NCI-H2196 (cell line): ENCODE data around the gene S100A8.
"Not testable (repeated sequence)": the region's sequence is repeated elsewhere in the genome, so short reads cannot be mapped to it uniquely, and the experiment has no call there.

ENCODE experiments used
- DNase-seq: peaks from one replicate; lab custom pipeline; 2025; ENCODE audit not compliant: unreplicated experiment; lab: John Stamatoyannopoulos, UW

The S100A8 gene

DNA sequence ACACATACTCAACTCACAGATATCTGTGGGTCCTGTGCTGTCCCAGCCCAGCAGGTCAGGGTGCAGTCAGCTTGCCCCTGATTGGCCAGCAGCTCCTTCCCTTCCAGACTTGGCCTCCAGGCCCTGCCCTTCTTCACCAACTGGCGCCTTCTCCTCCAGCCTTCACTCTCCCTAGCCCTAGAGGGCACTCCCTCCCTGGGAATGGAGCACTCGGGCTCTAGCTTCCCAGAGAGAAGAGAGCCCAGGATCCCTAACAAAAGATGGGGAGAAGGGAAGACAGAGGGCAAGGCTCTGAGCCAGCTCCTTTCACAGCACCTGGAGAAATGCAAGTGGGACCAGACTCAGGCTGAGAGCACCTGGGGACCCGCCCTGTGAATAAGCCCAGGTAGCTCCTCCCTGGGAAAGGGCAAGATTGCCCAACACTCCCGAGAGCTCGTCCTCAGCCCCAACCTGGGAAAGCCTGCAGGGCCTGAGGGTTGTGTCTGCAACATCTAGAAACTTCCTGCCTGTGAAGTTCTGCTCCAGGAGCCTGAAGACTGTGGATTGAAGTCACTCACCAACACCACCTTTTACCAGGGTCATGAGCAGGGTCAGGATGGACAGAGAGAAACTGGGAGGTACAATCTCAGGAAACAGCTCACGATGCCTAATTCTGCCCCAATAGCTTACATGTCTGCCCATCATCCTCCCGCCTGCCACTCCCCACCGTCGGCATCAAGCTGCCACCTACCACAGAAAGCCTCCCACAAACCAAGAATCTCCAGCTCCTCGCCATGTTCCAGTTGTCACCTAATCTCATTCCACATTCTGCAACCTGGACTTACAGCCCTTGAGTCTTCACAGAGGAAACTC, 42.1 kb downstream of the S100A8 start, which contains the start of gene PGLYRP4:
PGLYRP4 (minus strand) TSS at position 331 of the 852 bp plus-strand sequence. CDS start 909 bp downstream, outside the sequence.
- DNase-seq = no peak

DNA sequence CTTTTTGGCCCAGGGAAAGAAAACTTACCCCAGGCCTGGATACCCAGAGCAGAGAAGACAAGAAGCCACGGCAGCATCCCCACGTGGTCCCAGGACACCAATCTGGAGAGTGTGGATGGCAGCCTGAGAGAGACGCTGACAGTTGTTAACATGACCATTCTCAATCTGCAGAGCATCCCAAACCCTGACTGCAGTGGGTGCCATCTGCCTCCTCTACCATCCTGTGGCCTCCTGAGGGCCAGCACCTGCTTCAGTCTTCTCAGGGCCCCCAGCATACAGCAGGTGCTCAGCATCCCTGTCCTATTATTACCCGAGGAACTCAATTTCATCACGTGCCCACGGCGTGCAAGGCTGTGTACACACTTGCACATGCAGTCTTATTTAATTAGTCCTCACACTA, 43.0 kb downstream of the S100A8 start:
- DNase-seq = no peak

DNA sequence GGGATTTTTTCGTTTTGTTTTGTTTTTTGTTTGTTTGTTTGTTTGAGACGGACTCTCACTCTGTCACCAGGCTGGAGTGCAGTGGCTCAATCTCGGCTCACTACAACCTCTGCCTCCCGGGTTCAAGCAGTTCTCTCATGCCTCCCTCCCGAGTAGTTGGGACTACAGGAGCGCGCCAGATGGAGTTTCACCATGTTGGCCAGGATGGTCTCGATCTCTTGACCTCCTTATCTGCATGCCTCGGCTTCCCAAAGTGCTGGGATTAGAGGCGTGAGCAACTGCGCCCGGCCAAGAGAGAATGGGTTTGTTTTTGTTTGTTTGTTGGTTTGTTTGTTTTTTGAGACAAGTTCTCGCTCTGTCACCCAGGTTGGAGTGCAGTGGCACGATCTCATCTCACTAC, 43.8 kb downstream of the S100A8 start:
- DNase-seq = not testable (repeated sequence)

DNA sequence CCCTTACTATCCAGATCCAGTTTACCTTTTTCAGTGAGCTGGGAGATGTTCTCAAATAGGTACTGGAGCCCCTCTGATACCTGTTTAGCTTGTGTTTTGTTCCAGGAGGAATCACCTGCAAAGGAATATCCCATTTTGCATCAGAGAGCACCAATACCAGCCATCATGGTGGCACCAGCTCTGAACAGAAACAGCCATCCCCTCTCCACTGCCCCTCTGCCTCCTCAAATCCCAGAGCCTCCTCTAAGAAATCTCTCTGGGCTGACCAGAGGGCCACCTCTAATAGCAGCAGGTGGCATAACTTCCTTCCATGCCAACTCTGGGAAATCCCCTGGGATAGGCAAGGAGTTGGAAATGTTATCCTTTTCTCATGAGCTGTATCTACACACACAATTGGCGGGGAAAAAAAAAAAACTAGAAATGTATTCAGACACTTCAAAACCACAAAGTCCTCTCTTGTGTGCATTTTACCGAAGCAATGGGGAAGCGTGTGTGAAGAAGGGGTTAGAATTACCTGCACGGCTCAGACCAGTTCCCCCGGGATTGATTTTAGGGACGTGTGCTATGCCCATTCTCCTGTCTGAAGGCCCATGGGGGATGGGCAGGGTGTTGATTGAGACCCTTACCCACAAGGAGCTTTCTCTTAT, 44.7 kb downstream of the S100A8 start:
- DNase-seq = peak; percentile 81

DNA sequence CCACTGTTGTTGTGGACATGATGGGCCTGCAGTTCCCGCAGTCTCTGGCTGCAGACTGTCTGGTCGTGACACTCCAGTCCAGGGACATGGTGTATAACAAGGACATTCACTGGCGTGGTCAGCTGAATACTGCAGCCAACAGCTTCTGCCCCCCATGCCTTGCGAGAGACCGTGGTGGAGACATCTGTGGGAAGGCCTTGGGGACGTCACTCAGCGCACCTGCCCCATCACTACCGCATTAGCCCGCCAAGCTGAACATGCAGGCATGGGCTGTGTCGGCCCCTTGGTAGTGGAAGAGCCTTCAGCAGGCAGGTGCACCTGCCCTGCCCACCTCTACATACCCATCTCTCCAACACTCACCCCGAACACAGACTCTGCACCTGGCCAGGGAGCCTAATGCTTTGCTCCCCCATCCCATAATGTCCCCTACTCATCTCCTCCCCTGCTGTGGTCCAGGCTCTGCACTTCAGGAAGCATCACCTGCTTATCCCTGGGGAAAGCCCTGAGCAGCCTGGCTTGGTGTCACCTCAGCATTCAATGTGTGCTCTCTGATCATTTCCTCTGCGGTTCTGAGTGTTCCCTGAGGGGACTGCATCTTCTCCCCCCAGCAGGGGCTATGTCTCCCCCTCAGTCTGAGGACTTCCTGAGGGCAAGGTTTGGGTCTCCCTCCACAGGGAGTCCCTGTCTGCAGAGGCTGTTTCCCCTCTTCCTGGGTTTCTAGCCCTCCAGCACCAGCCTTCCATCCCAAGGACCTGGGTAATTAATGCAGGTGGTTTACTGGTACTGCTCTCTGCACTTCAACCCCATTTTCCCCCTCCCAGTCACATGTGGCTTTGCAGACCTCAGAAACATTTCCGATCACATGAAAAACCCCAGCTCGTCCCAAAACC, 45.4 kb downstream of the S100A8 start:
- DNase-seq = no peak

DNA sequence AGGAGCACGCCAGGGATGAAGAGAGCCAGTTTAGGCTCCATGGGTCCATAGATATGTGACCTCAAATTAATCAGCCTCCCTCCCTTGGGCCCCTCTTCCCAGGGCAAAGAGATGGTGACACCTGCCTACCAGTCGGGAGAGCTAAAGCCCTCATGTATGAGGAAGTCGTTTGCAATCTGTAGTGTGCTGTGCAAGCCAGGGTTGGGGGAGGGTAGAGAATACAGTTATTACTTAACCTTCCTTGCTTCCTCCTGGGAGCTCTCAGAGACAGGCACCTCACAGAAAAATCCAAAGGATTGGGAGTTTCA, 46.2 kb downstream of the S100A8 start:
- DNase-seq = peak; percentile 51

DNA sequence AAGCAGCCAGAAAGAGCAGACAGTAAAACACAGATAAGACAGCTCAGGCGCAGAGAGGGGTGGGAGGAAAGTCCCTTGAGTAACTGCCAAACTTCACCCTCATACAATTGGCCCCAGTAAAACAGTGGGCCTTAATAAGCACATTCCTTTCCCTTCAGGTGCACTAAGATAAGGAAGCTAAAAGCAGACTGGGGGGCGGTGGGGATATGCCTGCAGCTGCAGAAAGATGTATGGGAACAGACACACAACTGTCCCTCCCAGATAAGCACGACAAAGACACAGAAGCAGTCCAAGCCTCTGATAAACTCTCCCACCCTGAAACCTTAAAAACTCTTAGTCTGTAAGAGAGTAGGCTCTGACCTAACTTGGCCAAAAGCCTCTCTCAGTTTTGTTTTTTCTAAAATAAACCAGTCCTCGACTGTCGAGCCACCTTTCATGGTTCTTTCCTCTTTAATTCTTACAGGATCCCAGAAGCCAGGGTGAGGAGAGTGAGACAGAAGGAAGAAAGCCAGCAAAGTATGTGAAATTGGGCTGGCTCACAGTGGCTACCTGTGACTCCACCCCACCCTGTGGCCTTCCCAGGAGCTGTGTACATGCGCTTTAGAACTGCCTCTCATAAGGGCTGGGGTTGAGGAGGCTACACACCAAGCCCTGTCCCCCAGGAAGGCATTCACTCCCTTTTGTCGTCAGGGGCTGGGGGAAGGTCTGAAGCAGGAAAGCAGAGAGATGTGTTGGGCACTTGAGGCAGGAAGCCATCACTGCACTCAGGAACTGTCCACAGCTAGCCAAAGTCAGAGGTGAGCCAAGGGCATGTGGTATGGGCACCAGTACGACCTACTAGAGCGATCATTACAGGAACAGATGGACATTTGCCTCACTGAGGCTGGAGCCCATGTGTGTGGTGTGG, 46.8 kb downstream of the S100A8 start:
- DNase-seq = no peak

DNA sequence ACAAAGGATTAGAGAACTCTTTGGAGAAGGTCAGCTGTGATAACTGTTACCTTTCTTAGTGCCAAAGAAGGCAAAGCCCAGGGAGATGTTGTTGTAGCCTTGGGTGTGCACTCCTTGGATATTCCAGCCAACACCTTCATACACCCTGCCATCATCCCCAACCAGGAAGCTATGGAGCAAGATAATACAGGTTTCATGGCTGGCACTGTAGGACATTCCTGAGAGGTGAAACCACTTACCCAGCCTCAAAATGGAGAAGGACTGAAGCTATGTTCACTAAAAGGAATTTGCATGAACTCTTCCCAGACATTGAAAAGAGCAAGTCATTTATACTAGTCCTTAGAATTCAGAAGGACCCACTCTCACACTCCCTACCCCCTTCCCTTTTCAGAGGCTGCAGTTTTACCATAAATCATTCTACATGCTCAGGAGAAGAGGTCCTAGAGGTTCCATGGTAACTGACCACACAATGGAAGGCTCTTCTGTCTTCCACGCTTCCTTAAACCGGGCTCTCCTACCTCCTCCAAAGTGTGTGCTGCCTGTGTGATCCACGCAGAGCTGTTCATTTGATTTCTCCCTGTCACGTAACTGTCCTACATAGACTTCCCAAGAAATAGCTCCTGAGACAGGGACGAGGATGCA, 47.7 kb downstream of the S100A8 start:
- DNase-seq = no peak

DNA sequence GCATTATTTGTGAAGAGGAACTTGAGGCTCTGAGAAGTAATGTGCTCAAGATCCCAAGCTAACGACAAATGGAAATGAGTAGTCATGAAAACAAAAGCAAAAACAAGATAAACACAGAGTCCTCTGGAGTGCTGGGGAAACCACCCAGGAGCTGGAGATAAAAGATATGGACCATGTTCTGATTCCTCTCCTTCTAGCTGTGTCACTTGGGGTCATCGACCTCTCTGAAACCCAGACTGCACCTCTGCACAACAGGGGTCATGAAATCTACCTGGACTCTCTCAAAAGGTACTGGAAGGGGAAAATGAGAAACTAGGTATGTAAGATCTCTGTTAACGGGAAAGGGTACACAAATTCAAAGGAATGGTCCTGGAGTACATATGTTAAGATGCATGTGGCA, 48.7 kb downstream of the S100A8 start:
- DNase-seq = no peak

DNA sequence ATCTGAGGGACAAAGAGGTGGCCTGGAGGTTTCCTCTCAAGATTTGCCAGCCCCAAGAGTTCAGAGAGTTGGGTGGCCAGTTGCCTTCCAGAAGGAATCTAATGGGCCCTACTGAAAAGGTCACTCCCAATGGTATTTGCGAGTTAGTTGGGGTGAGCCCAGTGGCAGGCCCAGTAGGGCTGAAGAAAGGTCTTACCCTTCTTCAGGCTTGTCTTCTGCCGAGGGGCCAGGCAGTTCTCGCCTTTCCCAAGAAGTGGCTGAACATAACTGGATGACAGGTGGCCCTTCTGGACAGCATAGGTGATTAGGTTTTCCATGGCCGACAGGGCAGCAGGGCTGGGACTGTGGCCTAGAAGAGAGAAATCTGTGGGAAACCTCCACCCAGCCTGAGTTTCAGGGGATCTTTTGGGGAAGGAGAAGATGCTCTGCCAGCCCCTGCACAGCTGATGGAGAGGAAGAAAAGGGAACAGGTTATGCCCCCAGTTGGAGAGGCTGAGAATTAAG, 49.4 kb downstream of the S100A8 start:
- no peak for DNase-seq

DNA sequence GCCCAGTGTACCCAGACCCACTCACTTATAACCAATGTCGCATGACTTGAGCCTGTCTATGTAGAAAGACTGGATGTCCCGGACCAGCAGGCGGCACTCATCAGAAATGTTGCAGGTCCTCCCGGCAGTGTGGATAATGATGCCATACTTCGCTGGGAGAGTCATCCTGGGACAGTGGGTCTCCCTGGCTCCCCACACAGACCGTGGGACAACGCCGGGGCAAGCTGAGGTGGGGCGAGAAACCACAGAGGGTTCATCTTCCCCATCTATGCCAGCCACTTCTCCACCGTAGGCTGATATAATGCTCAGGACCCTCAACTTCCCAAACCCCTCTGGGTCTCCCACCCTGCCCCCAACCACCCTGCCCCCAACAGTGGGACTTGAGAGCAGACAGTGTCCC, 50.5 kb downstream of the S100A8 start:
- DNase-seq = no peak
